GM06990 (cell line): ENCODE measurements around the gene SPRR2F.

Experiments
- DNase-seq: peaks from one replicate; pipeline ENCODE4 v3.0.0-alpha.2; 2011; ENCODE audit not compliant: insufficient read length; ENCODE audit errors: extremely low read depth
- H3K27me3 ChIP-seq: replicated peaks from 2 replicates; pipeline ENCODE4 v1.6.0; 2011; ENCODE audit warnings: low read length; ENCODE audit not compliant: control insufficient read depth, insufficient read depth
- H3K36me3 ChIP-seq: 2 replicates; pipeline ENCODE4 v1.5.1; 2011; ENCODE audit warnings: low read length; ENCODE audit not compliant: control insufficient read depth, insufficient read depth
- H3K4me3 ChIP-seq: replicated peaks from 2 replicates; pipeline ENCODE4 v1.5.1; 2011; ENCODE audit warnings: low read depth, mild to moderate bottlenecking, control low read depth, low read length
- TF ChIP-seq, protein P1 (sequence below): IDR thresholded peaks from 2 replicates; pipeline ENCODE4 v1.5.1; 2011; ENCODE audit warnings: low read length, control low read depth, mild to moderate bottlenecking, inconsistent platforms; ENCODE audit not compliant: insufficient read depth, poor library complexity, severe bottlenecking

SPRR2F gene, protein sequence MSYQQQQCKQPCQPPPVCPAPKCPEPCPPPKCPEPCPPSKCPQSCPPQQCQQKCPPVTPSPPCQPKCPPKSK

DNA sequence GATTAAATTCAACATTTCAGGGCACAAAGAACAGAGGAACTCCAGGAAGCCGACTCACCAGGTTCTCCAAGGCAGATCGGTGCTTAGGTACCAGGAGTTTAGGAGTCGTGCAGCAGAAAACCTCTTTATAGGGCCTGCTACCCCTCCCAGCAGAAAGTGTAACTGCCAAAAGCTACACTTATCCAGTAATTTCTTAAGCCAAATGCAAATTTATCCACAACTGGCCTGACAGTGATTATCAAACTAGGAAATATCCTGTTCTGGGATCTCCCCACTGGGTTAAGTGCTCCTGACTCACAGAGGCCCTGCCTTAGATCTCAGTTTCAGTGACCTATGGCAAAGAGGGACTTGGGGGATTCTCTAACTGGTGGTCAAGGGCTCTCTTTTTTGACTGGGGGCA is at the start of gene SPRR2F:
Gene SPRR2F, minus strand, starts transcription at position 101 of the 400 bp plus-strand sequence. CDS start 783 bp downstream, outside the sequence.
- H3K36me3 ChIP-seq: no peaks in the 10 kb centered on the region
- TF ChIP-seq, protein P1, sequence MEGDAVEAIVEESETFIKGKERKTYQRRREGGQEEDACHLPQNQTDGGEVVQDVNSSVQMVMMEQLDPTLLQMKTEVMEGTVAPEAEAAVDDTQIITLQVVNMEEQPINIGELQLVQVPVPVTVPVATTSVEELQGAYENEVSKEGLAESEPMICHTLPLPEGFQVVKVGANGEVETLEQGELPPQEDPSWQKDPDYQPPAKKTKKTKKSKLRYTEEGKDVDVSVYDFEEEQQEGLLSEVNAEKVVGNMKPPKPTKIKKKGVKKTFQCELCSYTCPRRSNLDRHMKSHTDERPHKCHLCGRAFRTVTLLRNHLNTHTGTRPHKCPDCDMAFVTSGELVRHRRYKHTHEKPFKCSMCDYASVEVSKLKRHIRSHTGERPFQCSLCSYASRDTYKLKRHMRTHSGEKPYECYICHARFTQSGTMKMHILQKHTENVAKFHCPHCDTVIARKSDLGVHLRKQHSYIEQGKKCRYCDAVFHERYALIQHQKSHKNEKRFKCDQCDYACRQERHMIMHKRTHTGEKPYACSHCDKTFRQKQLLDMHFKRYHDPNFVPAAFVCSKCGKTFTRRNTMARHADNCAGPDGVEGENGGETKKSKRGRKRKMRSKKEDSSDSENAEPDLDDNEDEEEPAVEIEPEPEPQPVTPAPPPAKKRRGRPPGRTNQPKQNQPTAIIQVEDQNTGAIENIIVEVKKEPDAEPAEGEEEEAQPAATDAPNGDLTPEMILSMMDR: no peak
- DNase-seq: no peak
- no peak within 1 kb of the TSS for H3K4me3 ChIP-seq
- no peaks in the 10 kb centered on the region for H3K27me3 ChIP-seq

DNA sequence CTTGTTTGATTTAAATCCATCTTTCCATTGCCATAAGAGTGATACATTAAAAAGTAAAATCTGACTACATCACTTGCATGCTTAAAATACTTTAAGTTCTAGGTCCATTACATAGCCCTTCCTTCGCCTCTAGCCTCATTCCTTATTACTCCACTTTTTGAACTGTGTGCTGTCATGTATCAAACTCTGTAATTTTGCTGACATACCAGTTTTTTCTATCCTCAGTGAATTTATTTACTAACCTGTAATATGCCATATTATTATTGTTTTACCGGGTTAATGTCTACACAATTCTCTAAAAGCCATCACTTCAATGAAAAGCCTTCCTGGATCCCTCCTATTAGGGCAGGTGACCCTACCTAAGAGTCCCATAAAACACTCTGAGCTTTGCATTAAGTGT is 42.2 kb upstream of the SPRR2F start:
- DNase-seq: no peak
- Histone ChIP-seq H3K36me3 (no peaks in the 10 kb centered on the region), H3K4me3 (no peak overlapping the region), H3K27me3 (no peaks in the 10 kb centered on the region)
- TF ChIP-seq, protein P1: no peak

DNA sequence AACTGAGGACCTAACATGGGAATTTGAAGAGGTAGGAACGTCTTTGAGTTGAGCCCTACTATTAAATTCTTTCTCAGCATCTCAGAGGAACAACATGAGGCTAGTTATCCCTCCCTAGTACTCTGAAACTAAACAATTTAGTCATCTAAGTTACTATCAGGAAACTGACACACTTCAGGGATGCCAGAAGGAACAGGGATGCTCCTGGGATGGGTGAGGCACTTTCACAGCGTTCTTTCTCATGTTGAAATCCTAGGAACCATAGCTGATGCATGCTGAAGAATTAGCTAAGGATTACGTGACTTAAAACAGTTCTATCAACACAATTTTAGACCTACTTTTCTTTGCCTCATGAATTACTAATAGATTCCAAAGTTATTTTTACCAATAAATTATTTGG is 39.2 kb upstream of the SPRR2F start:
- no peak for DNase-seq
- Histone ChIP-seq H3K27me3 (no peaks in the 10 kb centered on the region; the same call in 1 of the 2 replicates), H3K4me3 (no peak overlapping the region), H3K36me3 (no peaks in the 10 kb centered on the region)
- TF ChIP-seq, protein P1: no peak

DNA sequence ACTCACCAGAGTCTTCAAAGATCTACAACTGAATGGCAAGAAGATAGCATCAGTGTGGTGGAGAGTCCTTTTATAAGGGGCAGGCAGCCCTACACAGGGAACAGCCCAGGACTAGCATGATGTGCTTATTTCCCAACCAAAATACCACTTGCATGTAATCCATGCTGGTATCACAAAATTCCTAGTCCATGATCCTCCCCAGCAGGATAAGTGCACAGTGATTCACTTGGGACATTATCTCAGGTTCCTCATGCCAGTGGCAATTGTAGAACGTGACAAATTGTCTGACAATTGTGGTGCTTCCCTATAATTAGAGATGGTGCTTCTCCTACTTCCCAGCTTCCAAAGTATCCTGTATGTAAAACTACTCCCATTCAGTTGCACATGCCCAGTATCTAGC is 37.5 kb upstream of the SPRR2F start, which contains the start of gene SPRR2G:
Gene SPRR2G, minus strand, starts transcription at position 45 of the 400 bp plus-strand sequence. CDS start 780 bp downstream, outside the sequence.
- TF ChIP-seq, protein P1: no peak
- Histone ChIP-seq H3K36me3 (no peaks in the 10 kb centered on the region), H3K4me3 (no peak within 1 kb of the TSS), H3K27me3 (no peaks in the 10 kb centered on the region; the same call in 1 of the 2 replicates)
- no peak for DNase-seq

- no peak overlapping the region for H3K4me3 ChIP-seq
- no peak for DNase-seq
- peaks cover 1% of the 10 kb centered on the region; the same call in 1 of the 2 replicates for H3K27me3 ChIP-seq
- no peaks in the 10 kb centered on the region for H3K36me3 ChIP-seq
- TF ChIP-seq, protein P1: no peak
Measured at GRCh38 chr1:153141377-153141776, 28.1 kb upstream of the SPRR2F start.

DNA sequence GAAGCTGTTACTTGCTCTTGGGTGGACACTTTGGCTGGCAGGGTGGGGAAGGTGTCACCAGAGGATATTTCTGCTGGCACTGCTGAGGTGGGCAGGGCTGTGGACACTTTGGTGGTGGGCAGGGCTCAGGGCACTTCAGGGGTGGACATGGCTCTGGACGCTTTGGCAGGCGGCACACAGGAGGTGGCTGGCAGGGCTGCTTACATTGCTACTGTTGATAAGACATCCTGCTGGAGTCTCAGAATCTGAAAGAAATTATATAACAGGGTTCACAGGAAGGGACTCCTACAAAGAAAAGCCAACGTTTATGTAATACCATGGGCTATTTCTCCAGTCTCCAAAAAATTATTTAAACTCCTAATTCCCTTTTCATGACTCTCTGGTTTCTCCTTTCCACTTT is 27.2 kb upstream of the SPRR2F start:
- no peak for DNase-seq
- no peak overlapping the region for H3K4me3 ChIP-seq
- no peaks in the 10 kb centered on the region for H3K36me3 ChIP-seq
- TF ChIP-seq, protein P1: no peak
- peaks cover 1% of the 10 kb centered on the region; the same call in 1 of the 2 replicates for H3K27me3 ChIP-seq
